IgD-negative memory B cell (primary cell): ENCODE data around the gene CD46. TPM values are rescaled to one million over a fixed set of nuclear protein-coding genes. Genes with fewer than 3 reads are reported as not detected.

Source experiments
- H3K27ac Mint-ChIP-seq, 3 donors: one replicate each; pipeline ENCODE4 v1.8.0; 2020 to 2022; ENCODE audit warnings: mild to moderate bottlenecking in 3 of 3, mixed read lengths in 3 of 3, moderate library complexity in 1 of 3
- H3K27me3 Mint-ChIP-seq: one replicate; pipeline ENCODE4 v1.8.0; 2021; ENCODE audit warnings: mixed read lengths
- H3K36me3 Mint-ChIP-seq: one replicate; pipeline ENCODE4 v1.8.0; 2020; ENCODE audit warnings: mild to moderate bottlenecking, mixed read lengths
- H3K4me1 Mint-ChIP-seq, 3 donors: one replicate each; pipeline ENCODE4 v1.8.0; 2020 to 2022; ENCODE audit warnings: mixed read lengths in 3 of 3, mild to moderate bottlenecking in 1 of 3
- H3K4me3 Mint-ChIP-seq, 4 donors: one replicate each; pipeline ENCODE4 v1.8.0; 2020 to 2022; ENCODE audit warnings: mild to moderate bottlenecking in 4 of 4, mixed read lengths in 4 of 4, moderate library complexity in 3 of 4
- H3K9me3 Mint-ChIP-seq, 3 donors: one replicate each; pipeline ENCODE4 v1.8.0; 2020 to 2021; ENCODE audit warnings: mixed read lengths in 3 of 3, mild to moderate bottlenecking in 1 of 3
- polyA plus RNA-seq: library from polyadenylated mRNA; unstranded; fragments of 300-500 nt; fragmentation: Illumina TruSeq; gene quantifications from one replicate; pipeline ENCODE4 v1.2.3, GENCODE V29; 2021

The CD46 gene
- polyA plus RNA-seq, 1 donor from 2014 or later, result 67.2 TPM

DNA sequence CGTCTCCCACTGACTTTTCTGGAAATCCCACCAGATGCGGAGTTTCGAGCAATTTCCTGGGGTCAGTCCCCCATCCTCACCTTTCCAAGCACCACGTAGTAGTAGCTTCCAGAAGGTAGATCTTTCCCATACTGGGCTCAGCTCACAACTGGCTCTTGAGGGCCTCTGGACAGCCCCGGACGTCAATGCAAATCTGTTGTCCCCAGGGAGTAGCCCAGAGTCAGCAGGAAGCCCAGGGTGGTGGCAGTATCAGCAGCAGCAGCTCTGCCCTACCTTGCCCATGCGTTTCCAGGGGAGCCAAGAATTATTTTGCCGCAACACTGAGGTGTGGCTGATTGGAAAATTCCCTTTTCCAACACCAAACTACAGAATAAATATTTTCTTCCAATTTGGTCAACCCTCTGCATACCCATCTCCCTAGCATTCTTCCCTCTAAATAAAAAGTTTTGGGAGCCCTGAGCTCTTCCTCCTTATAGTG, 70.3 kb downstream of the CD46 start:
- H3K27me3 Mint-ChIP-seq, result no peaks in the 10 kb centered on the region
- peak overlapping the region; percentile 92 to 100 (median 98) for H3K4me3 Mint-ChIP-seq
- H3K27ac Mint-ChIP-seq, result peak overlapping the region; percentile 97 to 100 (median 99)
- H3K36me3 Mint-ChIP-seq, result peaks cover 7% of the 10 kb centered on the region
- peaks cover 40 to 68% (median 49%) of the 10 kb centered on the region in 3 donors for H3K4me1 Mint-ChIP-seq
- H3K9me3 Mint-ChIP-seq, result peaks cover 0 to 7% (median 0%) of the 10 kb centered on the region in 3 donors

DNA sequence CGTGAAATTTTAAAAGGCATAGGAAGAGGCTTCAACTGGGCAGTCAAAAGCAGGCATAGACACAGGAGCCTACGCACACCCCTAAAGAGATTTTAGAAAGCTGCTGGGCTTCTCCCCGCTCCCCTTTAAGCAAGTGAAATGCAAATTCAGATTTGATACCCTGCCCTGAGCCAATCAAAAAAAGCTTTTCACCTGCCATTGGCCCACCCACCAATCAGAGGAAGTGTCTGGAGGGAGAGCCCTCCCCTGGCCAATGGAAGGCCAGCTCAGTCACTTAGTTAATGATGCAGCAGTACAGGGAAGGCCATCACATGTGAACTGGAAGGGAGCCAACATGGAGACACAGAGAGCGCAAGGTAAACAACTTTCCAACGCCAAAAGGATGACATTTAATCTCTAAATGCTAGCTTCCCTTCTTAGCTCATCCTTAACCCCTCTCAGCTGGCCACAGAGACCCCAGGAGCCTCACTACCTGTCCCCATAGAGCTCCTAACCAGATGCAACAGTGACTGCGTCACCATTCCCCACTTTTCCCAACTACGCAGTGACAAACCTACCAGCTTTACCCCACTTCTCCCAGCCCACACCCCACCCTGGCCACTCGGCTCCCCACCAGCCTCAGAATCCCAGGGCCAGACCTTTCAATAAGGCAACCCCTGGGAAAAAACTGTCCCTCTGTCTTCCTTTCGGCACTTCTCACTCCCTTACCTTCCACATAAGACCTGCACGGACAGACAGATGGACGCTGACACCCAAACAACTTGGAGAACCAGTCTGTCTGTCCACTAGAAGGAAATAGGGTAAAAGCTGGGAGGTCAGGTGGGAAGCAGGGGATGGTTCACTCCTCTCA, 71.0 kb downstream of the CD46 start:
- Mint-ChIP-seq H3K4me1 (peaks cover 34 to 67% (median 45%) of the 10 kb centered on the region in 3 donors), H3K9me3 (peaks cover 0 to 7% (median 0%) of the 10 kb centered on the region in 3 donors), H3K4me3 (peak overlapping the region; percentile 92 to 100 (median 98)), H3K27ac (peak overlapping the region; percentile 97 to 100 (median 99)), H3K36me3 (peaks cover 7% of the 10 kb centered on the region), H3K27me3 (no peaks in the 10 kb centered on the region)

DNA sequence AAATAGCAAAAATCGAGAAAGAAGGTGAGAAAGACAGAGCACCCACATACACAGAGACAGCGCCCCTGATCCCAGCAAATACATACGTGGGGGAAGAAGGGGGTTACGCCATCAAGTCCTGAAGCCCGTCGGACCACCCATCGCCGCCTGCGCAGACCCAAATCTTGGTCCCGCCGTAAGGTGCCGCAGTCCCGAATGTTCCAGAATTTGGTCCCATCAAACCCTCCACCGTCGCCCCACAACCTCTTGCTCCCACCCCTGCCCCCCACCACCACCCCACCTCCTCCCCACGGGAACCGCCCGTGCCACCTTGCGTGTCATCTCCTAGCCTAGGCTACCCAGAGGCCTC, 71.7 kb downstream of the CD46 start:
- peak overlapping the region; percentile 97 to 100 (median 99) for H3K27ac Mint-ChIP-seq
- H3K36me3 Mint-ChIP-seq, result peaks cover 7% of the 10 kb centered on the region
- H3K4me3 Mint-ChIP-seq, result peak overlapping the region; percentile 92 to 100 (median 98)
- no peaks in the 10 kb centered on the region for H3K27me3 Mint-ChIP-seq
- peaks cover 0 to 7% (median 0%) of the 10 kb centered on the region in 3 donors for H3K9me3 Mint-ChIP-seq
- peaks cover 39 to 70% (median 47%) of the 10 kb centered on the region in 3 donors for H3K4me1 Mint-ChIP-seq

GRCh38 chr1:207823880-207824566, 72.2 kb downstream of the CD46 start:
- H3K9me3 Mint-ChIP-seq, result peaks cover 0 to 7% (median 0%) of the 10 kb centered on the region in 3 donors
- peaks cover 44 to 69% (median 51%) of the 10 kb centered on the region in 3 donors for H3K4me1 Mint-ChIP-seq
- H3K4me3 Mint-ChIP-seq, result peak overlapping the region; percentile 92 to 100 (median 98)
- peak overlapping the region; percentile 97 to 100 (median 99) for H3K27ac Mint-ChIP-seq
- peaks cover 7% of the 10 kb centered on the region for H3K36me3 Mint-ChIP-seq
- H3K27me3 Mint-ChIP-seq, result no peaks in the 10 kb centered on the region

- H3K36me3 Mint-ChIP-seq, result peaks cover 7% of the 10 kb centered on the region
- peaks cover 43 to 67% (median 50%) of the 10 kb centered on the region in 3 donors for H3K4me1 Mint-ChIP-seq
- H3K27ac Mint-ChIP-seq, result peak overlapping the region; percentile 97 to 100 (median 99)
- H3K4me3 Mint-ChIP-seq, result peak overlapping the region; percentile 81 to 100 (median 96)
- H3K27me3 Mint-ChIP-seq, result no peaks in the 10 kb centered on the region
- H3K9me3 Mint-ChIP-seq, result peaks cover 0 to 7% (median 0%) of the 10 kb centered on the region in 3 donors
Observed at GRCh38 chr1:207824691-207825408, 73.0 kb downstream of the CD46 start.

GRCh38 chr1:207825409-207825695, 73.5 kb downstream of the CD46 start:
- no peaks in the 10 kb centered on the region for H3K27me3 Mint-ChIP-seq
- H3K4me1 Mint-ChIP-seq, result peaks cover 38 to 66% (median 48%) of the 10 kb centered on the region in 3 donors
- H3K27ac Mint-ChIP-seq, result peak overlapping the region; percentile 97 to 100 (median 99)
- peaks cover 7% of the 10 kb centered on the region for H3K36me3 Mint-ChIP-seq
- peak overlapping the region; percentile 78 to 95 (median 92) for H3K4me3 Mint-ChIP-seq
- peaks cover 0 to 7% (median 0%) of the 10 kb centered on the region in 3 donors for H3K9me3 Mint-ChIP-seq

- peaks cover 4% of the 10 kb centered on the region for H3K36me3 Mint-ChIP-seq
- no peaks in the 10 kb centered on the region for H3K27me3 Mint-ChIP-seq
- peaks cover 34 to 65% (median 48%) of the 10 kb centered on the region in 3 donors for H3K4me1 Mint-ChIP-seq
- H3K4me3 Mint-ChIP-seq, result peak overlapping the region; percentile 78 to 95 (median 92)
- H3K9me3 Mint-ChIP-seq, result peaks cover 0 to 7% (median 0%) of the 10 kb centered on the region in 3 donors
- peak overlapping the region; percentile 97 to 100 (median 99) for H3K27ac Mint-ChIP-seq
Observed at GRCh38 chr1:207825719-207826556, 74.1 kb downstream of the CD46 start.

DNA sequence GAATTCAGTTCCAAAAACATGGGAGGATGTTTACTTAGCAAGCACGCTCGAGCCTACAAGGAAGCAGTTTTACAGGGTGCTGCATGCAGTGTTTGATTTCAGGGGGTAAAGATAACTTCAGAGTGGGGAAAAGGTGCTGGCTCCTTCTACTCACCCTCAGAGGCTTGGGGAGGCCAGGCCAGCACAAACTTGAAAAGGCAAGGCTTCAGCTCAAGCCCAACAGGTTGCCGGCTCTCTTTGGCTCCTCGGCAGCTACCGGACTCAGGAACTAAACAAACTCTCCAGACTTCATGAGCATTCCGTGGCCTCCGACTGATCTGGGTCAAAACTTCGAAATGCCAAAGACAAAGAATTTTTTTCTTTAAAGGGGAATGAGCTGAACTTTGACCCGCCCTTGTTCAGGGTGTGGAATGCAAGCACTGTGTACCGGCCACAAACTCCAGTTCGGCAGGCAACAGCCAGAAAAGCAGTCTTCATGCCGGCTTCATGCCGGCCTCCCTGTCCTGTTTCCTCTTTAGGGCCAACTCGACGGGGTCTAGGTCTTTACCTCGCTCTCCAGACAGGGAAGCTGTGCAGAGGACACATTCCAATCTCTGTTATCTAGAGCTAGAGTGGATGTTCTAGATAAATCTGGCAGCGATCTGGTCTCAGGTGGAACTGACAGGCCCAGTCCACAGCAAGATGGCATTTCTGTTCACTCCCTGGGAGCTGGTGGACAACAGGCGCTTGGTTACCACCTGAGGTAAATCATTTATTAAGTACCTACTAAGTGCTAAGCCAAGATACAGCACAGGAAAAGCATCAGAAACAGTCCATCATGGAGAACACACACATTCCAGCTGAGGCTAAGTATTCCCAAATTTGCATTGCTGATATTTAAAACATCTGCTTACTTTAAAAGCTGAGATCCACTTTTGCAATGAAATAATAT, 75.0 kb downstream of the CD46 start:
- H3K27me3 Mint-ChIP-seq, result no peaks in the 10 kb centered on the region
- peaks cover 0 to 7% (median 0%) of the 10 kb centered on the region in 3 donors for H3K9me3 Mint-ChIP-seq
- H3K4me1 Mint-ChIP-seq, result peaks cover 37 to 72% (median 47%) of the 10 kb centered on the region in 3 donors
- peak overlapping the region; percentile 97 to 100 (median 99) for H3K27ac Mint-ChIP-seq
- H3K4me3 Mint-ChIP-seq, result peak overlapping the region; percentile 78 to 95 (median 92)
- H3K36me3 Mint-ChIP-seq, result peaks cover 4% of the 10 kb centered on the region

DNA sequence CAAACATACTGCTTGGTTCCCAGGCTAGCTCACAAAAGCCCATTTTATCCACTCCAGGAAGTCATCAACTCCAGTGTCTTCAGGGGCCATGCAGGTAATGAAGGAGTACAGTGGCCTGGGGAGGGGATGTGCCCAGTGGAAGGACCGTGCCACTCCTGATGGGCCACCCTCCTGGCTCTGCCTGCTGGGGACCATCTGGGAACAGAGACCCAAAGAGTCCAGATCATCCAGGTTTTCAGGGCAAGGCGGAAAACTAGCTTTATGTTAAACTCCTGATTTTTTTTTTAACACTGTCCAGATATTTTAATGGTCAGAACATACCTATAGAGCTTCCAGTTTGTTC, 75.6 kb downstream of the CD46 start:
- Mint-ChIP-seq H3K9me3 (peaks cover 0 to 7% (median 0%) of the 10 kb centered on the region in 3 donors), H3K27ac (peak overlapping the region in 2 of 3 donors; percentile 97 to 99), H3K4me1 (peaks cover 38 to 77% (median 51%) of the 10 kb centered on the region in 3 donors), H3K36me3 (peaks cover under 1% of the 10 kb centered on the region), H3K4me3 (peak overlapping the region in 1 of 4 donors; percentile 53), H3K27me3 (no peaks in the 10 kb centered on the region)

- Mint-ChIP-seq H3K36me3 (no peaks in the 10 kb centered on the region), H3K27me3 (no peaks in the 10 kb centered on the region), H3K4me1 (peaks cover 36 to 81% (median 51%) of the 10 kb centered on the region in 3 donors), H3K4me3 (peak overlapping the region in 3 of 4 donors; percentile 10 to 51 (median 50)), H3K27ac (peak overlapping the region; percentile 37 to 86 (median 67)), H3K9me3 (peaks cover 0 to 2% (median 0%) of the 10 kb centered on the region in 3 donors)
Observed at GRCh38 chr1:207828046-207828445, 76.2 kb downstream of the CD46 start.

GRCh38 chr1:207828485-207829158, 76.8 kb downstream of the CD46 start:
- Mint-ChIP-seq H3K4me3 (peak overlapping the region in 3 of 4 donors; percentile 10 to 51 (median 50)), H3K27me3 (no peaks in the 10 kb centered on the region), H3K4me1 (peaks cover 36 to 84% (median 53%) of the 10 kb centered on the region in 3 donors), H3K9me3 (peaks cover 0 to 2% (median 0%) of the 10 kb centered on the region in 3 donors), H3K27ac (peak overlapping the region; percentile 37 to 86 (median 40)), H3K36me3 (no peaks in the 10 kb centered on the region)

GRCh38 chr1:207829576-207829975, 77.7 kb downstream of the CD46 start:
- H3K4me3 Mint-ChIP-seq, result no peak overlapping the region
- peaks cover 38 to 86% (median 52%) of the 10 kb centered on the region in 3 donors for H3K4me1 Mint-ChIP-seq
- no peaks in the 10 kb centered on the region for H3K9me3 Mint-ChIP-seq
- H3K27ac Mint-ChIP-seq, result peak overlapping the region in 2 of 3 donors; percentile 9 to 86
- H3K27me3 Mint-ChIP-seq, result no peaks in the 10 kb centered on the region
- H3K36me3 Mint-ChIP-seq, result no peaks in the 10 kb centered on the region
